Heart left ventricle (tissue), 16 donors: Measurements from ENCODE around the gene SWSAP1. TPM values are rescaled to one million over a fixed set of nuclear protein-coding genes. Genes with fewer than 3 reads are reported as not detected.

Experiments used
- ATAC-seq, 4 donors: fragments of 200-7000 bp; cut with Tn5 transposase; one replicate each; pipeline ENCODE4 v1.9.1; 2020 to 2022; ENCODE audit warnings: moderate library complexity in 4 of 4, mild to moderate bottlenecking in 3 of 4, moderate number of reproducible peaks in 1 of 4
- DNase-seq, 5 donors: peaks; one replicate each; pipeline ENCODE4 v3.0.0-alpha.2; 2020
- H3K27ac ChIP-seq, 12 donors: fragments of 200-600 bp; sonication (generic) in 4 of 12; one replicate each; pipeline versions ENCODE4 v1.5.0 to v1.8.0; 2016 to 2022; ENCODE audit warnings: mild to moderate bottlenecking in 2 of 12
- H3K27me3 ChIP-seq, 9 donors: fragments of 200-600 bp; sonication (generic) in 2 of 9; one replicate each; pipeline versions ENCODE4 v1.5.1 to v1.8.0; 2016 to 2022; ENCODE audit warnings: mild to moderate bottlenecking in 3 of 9
- H3K36me3 ChIP-seq, 9 donors: fragments of 200-600 bp; sonication (generic) in 2 of 9; one replicate each; pipeline versions ENCODE4 v1.5.0 to v1.8.0; 2018 to 2022; ENCODE audit warnings: mild to moderate bottlenecking in 2 of 9
- H3K4me1 ChIP-seq, 12 donors: fragments of 200-600 bp; sonication (generic) in 4 of 12; one replicate each; pipeline versions ENCODE4 v1.5.0 to v1.8.0; 2016 to 2022; ENCODE audit warnings: mild to moderate bottlenecking in 3 of 12
- H3K4me3 ChIP-seq, 12 donors: fragments of 200-600 bp; sonication (generic) in 4 of 12; one replicate each; pipeline versions ENCODE4 v1.5.0 to v1.8.0; 2017 to 2022; ENCODE audit warnings: mild to moderate bottlenecking in 9 of 12, moderate library complexity in 4 of 12
- H3K9me3 ChIP-seq, 12 donors: fragments of 200-600 bp; sonication (generic) in 4 of 12; one replicate each; pipeline versions ENCODE4 v1.5.0 to v1.8.0; 2016 to 2022; ENCODE audit warnings: mild to moderate bottlenecking in 1 of 12
- POLR2A ChIP-seq, 2 donors: fragments of 450-650 bp; IDR thresholded peaks; one replicate each; pipeline ENCODE4 v1.6.1; 2017; ENCODE audit warnings: antibody characterized with exemption in 2 of 2, mild to moderate bottlenecking in 2 of 2, moderate library complexity in 2 of 2
- WGBS, 4 donors: extraction: QIAGEN DNeasy Blood & Tissue Kit in 2 of 4; methylation state at CpG; one replicate each; pipeline versions ENCODE4 v1.1.5 to v1.1.7; 2013 to 2018; 5-methylcytosine and 5-hydroxymethylcytosine counted together
- intact Hi-C, 10 donors: fragments of 100-400 bp; cut with DNase I; formaldehyde crosslinking; loops; one replicate each; pipeline versions ENCODE4 v1.11.1 to v1.14.2; 2022
- polyA plus RNA-seq, 2 donors: library from polyadenylated mRNA; stranded (reverse); fragments of 200-250 nt; gene quantifications; one replicate each; pipeline ENCODE4 v1.2.3, GENCODE V29; 2013
- total RNA-seq, 9 donors: library from RNA; depleted of rRNA in 2 of 9; stranded (reverse); fragments of >200 nt in 2 of 9; fragmentation: NEBNext Ultra II Directional in 3 of 9; extraction: Animal tissue kit (Norgen Biotek cat#: 25700) in 3 of 9; gene quantifications; one replicate each; pipeline versions ENCODE4 v1.1.0 to v1.2.4, GENCODE V29; 2016 to 2023
- TF ChIP-seq, protein P1 (sequence below), 12 donors: fragments of 200-600 bp; sonication (generic) in 4 of 12; IDR thresholded peaks; one replicate each; pipeline versions ENCODE4 v1.5.0 to v1.8.0; 2018 to 2022; ENCODE audit warnings: antibody characterized with exemption in 12 of 12, mild to moderate bottlenecking in 5 of 12
- donor health status: ischemic (EF 13 %, LVEDD 7.1; RV severe dilation, severe dysfunction).
- donor health status: healthy with polysubstance abuse.
- donor health status: DM: no; HTN: yes; CAD: no.
- donor health status: DM: no; HTN: no; CAD: no.
- donor health status: ischemic (EF 25% LVEDD 6.9; RV normal size, moderate dysfunction).
- donor health status: ischemic (EF 25% LVEDD 5.7; RV mildly dilated, moderate dysfunction).
- donor health status: healthy.
- donor health status: DM: yes; HTN: yes; CAD: no.
- donor health status: ischemic (EF 35%, LVEDD 5.7; RV mildly dilated, moderate dysfunction).
- donor health status: nonischemic (EF 11% LVEDD 7.7; RV severe dilation, severe dysfunction).
- donor health status: DM: yes; HTN: yes; CAD: no.
- donor health status: PGD.
- donor health status: ischemic (EF 29% LVEDD 5.4; RV normal size, mild dysfunction).
- donor health status: nonischemic (EF 23%, LVEDD 6.1; RV moderate dilation, normal function).

Gene SWSAP1
- total and polyA plus RNA-seq, 11 donors, result 0.67 to 2.1 (median 1.6) TPM

DNA sequence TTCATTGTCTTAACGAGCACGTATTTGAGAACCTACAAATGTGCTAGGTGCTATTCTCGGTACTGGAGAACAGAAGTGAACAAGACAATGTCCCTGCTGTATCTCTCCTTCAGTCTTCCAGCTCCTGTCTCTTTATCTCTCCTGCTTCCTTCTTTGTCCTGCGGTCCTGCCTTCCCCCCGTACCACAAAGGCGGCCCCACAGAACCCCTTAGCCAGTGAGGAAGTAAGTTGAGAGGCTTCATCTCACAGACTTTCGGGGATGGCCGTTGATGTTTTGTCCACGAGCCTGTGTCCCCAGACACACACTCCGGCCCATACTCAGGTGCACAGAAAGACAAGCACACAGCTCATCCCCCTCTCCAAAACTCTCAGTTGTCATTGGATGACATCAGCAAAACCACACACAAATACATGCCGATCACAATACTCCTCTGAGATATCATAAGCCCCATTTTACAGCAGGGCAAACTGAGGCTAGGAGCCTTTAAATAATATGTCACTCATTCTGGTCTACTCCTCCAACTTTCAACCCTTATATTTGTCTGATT, 507 bp upstream of the SWSAP1 start:
- WGBS, 4 donors, result 24 to 43% (median 37%) methylated on average over 11 of the region's 11 CpGs

DNA sequence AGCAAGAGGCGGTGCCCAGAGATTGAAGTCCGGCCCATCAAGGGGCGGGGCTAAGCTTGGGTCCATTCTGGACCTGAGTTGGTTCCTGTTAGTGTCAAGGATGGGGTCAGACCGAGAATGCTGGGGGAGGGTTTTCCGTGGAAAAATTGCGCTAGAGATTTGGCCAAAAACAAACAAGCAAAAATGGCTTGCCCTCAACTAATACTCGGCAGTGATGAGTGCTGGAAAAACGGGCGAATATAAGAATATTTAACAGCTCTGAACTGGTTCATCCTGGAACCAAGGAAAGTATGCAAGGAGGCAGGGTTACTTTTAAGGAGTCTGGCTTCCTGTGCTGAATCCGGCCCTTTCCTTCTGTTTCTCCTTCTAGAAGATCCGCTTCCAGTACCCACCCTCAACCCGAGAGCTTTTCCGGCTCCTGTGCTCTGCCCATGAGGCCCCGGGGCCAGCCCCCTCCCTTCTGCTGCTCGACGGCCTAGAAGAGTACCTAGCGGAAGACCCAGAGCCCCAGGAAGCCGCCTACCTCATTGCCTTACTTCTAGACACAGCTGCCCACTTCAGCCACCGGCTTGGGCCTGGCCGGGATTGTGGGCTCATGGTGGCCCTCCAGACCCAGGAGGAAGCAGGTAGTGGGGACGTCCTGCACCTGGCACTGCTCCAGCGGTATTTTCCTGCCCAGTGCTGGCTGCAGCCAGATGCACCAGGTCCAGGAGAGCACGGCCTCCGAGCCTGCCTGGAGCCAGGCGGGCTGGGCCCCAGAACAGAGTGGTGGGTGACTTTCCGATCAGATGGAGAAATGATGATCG, 880 bp downstream of the SWSAP1 start:
- peak; percentile 49 to 73 (median 49) for DNase-seq
- Histone ChIP-seq H3K36me3 (peaks cover 0 to 7% (median 5%) of the 10 kb centered on the region in 9 donors), H3K27ac (peak overlapping the region; percentile 90 to 100 (median 96)), H3K27me3 (no peaks in the 10 kb centered on the region), H3K4me1 (peaks cover 7 to 56% (median 25%) of the 10 kb centered on the region in 12 donors), H3K4me3 (peak overlapping the region; percentile 4 to 90 (median 70)), H3K9me3 (no peaks in the 10 kb centered on the region)
- ATAC-seq, result peak in 2 of 4 donors; percentile 3 to 6
- TF ChIP-seq, protein P1, sequence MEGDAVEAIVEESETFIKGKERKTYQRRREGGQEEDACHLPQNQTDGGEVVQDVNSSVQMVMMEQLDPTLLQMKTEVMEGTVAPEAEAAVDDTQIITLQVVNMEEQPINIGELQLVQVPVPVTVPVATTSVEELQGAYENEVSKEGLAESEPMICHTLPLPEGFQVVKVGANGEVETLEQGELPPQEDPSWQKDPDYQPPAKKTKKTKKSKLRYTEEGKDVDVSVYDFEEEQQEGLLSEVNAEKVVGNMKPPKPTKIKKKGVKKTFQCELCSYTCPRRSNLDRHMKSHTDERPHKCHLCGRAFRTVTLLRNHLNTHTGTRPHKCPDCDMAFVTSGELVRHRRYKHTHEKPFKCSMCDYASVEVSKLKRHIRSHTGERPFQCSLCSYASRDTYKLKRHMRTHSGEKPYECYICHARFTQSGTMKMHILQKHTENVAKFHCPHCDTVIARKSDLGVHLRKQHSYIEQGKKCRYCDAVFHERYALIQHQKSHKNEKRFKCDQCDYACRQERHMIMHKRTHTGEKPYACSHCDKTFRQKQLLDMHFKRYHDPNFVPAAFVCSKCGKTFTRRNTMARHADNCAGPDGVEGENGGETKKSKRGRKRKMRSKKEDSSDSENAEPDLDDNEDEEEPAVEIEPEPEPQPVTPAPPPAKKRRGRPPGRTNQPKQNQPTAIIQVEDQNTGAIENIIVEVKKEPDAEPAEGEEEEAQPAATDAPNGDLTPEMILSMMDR (IDR thresholded peaks at IDR 0.05), result no peak
- peak in 1 of 2 donors; percentile 81 for TF ChIP-seq POLR2A (IDR thresholded peaks at IDR 0.05)
- intact Hi-C loops, result loop anchor here in 8 of 10 donors (2.0 to 10.0 kb wide), 4 partner anchors 59 to 219 kb away; partner anchors contain the start of genes TSPAN16 (in 6 of the 8), ODAD3 (in 3 of the 8), PRKCSH (in 3 of the 8) and ZNF627 (in 1 of the 8)
- WGBS, 4 donors, result 11 to 15% (median 14%) methylated on average over 20 to 27 of the region's 27 CpGs

More for the DNA sequence above, 507 bp upstream of the SWSAP1 start:
- TF ChIP-seq, protein P1 (IDR thresholded peaks at IDR 0.05), result no peak
- no peak for TF ChIP-seq POLR2A (IDR thresholded peaks at IDR 0.05)
- peaks cover 0 to 7% (median 5%) of the 10 kb centered on the region in 9 donors for H3K36me3 ChIP-seq
- DNase-seq (no peak), ATAC-seq (no peak)
- H3K4me3 ChIP-seq, result peak overlapping the region; percentile 25 to 90 (median 70)
- no peaks in the 10 kb centered on the region for H3K27me3 ChIP-seq
- no peaks in the 10 kb centered on the region for H3K9me3 ChIP-seq
- peak overlapping the region in 10 of 12 donors; percentile 92 to 100 (median 96) for H3K27ac ChIP-seq
- intact Hi-C loops, result loop anchor here in 7 of 10 donors (1.0 to 10.0 kb wide), 4 partner anchors 28 to 221 kb away; partner anchors contain the start of genes TSPAN16 (in 6 of the 7), ODAD3 (in 3 of the 7), PRKCSH (in 3 of the 7) and CCDC159 (in 1 of the 7)
- H3K4me1 ChIP-seq, result peaks cover 7 to 48% (median 21%) of the 10 kb centered on the region in 12 donors

DNA sequence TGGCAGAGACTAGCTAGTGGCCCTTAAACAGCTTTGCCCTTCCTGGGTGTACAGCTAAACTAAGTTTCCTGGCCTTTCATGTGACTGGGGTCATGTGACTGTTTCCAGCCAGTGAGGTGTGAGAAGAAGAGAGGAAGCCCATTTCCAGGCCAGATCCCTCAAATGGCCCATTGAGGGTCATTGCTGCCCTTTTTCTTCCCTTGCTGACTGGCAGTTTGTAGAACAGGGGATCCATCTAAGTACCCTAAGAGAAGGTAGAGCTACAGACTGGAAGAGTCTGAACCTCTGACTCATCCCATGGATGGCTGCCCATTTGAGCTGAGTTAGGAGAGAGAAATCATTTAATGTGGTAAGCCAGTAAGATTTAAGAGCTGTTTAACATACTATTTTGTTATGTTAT, 2.8 kb downstream of the SWSAP1 start:
- H3K9me3 ChIP-seq, result no peaks in the 10 kb centered on the region
- no peak for TF ChIP-seq POLR2A (IDR thresholded peaks at IDR 0.05)
- TF ChIP-seq, protein P1 (IDR thresholded peaks at IDR 0.05), result no peak
- H3K27me3 ChIP-seq, result peaks cover 0 to 4% (median 0%) of the 10 kb centered on the region in 9 donors
- H3K27ac ChIP-seq, result peak overlapping the region in 6 of 12 donors; percentile 3 to 97 (median 60)
- DNase-seq (no peak), ATAC-seq (no peak)
- H3K4me1 ChIP-seq, result peaks cover 7 to 70% (median 37%) of the 10 kb centered on the region in 12 donors
- no peak overlapping the region for H3K4me3 ChIP-seq
- intact Hi-C loops, result loop anchor here in 8 of 10 donors (5.0 to 10.0 kb wide), 3 partner anchors 65 to 218 kb away; partner anchors contain the start of genes TSPAN16 (in 6 of the 8) and ZNF627 (in 1 of the 8)
- H3K36me3 ChIP-seq, result peaks cover 0 to 7% (median 5%) of the 10 kb centered on the region in 9 donors
